ENCODE results near the gene CD44. TPM values are rescaled to one million over a fixed set of nuclear protein-coding genes. Genes with fewer than 3 reads are reported as not detected.

Gene CD44
- total and polyA plus RNA-seq, 10 of the 15 experiments (the other 5 are each of a cell fraction or from before 2014, with no cell fraction given), result 57.1 to 293 (median 120) TPM

DNA sequence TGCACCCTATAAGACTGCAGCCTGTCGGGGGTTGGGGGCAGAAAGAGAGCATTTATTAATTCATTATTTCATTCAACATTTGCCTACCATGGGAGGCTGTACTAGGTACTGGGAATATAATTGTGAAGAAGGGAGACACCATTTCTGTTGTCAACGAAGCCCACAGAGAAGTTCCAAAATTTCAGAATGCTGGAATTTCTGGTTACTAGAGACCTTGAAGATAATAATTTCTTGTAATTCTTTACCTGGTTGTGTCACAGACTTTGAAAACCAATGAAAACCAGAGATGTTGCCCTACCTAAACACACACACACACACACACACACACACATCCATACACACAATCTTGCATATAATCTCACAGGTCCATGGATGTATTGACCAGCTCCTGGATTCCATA, 30.1 kb downstream of the CD44 start:
- SMC1A ChIA-PET (ENCODE audit: uncharacterized antibody, unreplicated experiment), result interaction anchor here (1.4 to 16.2 kb wide), 6 partner anchors 13 to 166 kb away, joined by 5 to 260 read pairs (median 7); no protein-coding TSS in a partner anchor
- no peak overlapping the region for H3K4me3 ChIP-seq
- WGBS (ENCODE audit: insufficient coverage, insufficient replicate concordance, low lambda C conversion rate, missing lambda C conversion rate), result 54% methylated on average over 2 of the region's 2 CpGs
- TF ChIP-seq TCF12 (IDR thresholded peaks at IDR 0.05; ENCODE audit: low read depth, low read length), result no peak
- TF ChIP-seq RB1 (IDR thresholded peaks at IDR 0.05; ENCODE audit: borderline replicate concordance), result no peak
- TF ChIP-seq HCFC1 (IDR thresholded peaks at IDR 0.05; ENCODE audit: low read length), result no peak
- TF ChIP-seq BCL11A (IDR thresholded peaks at IDR 0.05; ENCODE audit: low read depth, low read length), result no peak
- TF ChIP-seq KLF5 (IDR thresholded peaks at IDR 0.05; ENCODE audit: partially characterized antibody), result no peak
- TF ChIP-seq, protein P1, sequence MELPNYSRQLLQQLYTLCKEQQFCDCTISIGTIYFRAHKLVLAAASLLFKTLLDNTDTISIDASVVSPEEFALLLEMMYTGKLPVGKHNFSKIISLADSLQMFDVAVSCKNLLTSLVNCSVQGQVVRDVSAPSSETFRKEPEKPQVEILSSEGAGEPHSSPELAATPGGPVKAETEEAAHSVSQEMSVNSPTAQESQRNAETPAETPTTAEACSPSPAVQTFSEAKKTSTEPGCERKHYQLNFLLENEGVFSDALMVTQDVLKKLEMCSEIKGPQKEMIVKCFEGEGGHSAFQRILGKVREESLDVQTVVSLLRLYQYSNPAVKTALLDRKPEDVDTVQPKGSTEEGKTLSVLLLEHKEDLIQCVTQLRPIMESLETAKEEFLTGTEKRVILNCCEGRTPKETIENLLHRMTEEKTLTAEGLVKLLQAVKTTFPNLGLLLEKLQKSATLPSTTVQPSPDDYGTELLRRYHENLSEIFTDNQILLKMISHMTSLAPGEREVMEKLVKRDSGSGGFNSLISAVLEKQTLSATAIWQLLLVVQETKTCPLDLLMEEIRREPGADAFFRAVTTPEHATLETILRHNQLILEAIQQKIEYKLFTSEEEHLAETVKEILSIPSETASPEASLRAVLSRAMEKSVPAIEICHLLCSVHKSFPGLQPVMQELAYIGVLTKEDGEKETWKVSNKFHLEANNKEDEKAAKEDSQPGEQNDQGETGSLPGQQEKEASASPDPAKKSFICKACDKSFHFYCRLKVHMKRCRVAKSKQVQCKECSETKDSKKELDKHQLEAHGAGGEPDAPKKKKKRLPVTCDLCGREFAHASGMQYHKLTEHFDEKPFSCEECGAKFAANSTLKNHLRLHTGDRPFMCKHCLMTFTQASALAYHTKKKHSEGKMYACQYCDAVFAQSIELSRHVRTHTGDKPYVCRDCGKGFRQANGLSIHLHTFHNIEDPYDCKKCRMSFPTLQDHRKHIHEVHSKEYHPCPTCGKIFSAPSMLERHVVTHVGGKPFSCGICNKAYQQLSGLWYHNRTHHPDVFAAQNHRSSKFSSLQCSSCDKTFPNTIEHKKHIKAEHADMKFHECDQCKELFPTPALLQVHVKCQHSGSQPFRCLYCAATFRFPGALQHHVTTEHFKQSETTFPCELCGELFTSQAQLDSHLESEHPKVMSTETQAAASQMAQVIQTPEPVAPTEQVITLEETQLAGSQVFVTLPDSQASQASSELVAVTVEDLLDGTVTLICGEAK (IDR thresholded peaks at IDR 0.05; ENCODE audit: borderline replicate concordance), result no peak
- TF ChIP-seq, protein P2, sequence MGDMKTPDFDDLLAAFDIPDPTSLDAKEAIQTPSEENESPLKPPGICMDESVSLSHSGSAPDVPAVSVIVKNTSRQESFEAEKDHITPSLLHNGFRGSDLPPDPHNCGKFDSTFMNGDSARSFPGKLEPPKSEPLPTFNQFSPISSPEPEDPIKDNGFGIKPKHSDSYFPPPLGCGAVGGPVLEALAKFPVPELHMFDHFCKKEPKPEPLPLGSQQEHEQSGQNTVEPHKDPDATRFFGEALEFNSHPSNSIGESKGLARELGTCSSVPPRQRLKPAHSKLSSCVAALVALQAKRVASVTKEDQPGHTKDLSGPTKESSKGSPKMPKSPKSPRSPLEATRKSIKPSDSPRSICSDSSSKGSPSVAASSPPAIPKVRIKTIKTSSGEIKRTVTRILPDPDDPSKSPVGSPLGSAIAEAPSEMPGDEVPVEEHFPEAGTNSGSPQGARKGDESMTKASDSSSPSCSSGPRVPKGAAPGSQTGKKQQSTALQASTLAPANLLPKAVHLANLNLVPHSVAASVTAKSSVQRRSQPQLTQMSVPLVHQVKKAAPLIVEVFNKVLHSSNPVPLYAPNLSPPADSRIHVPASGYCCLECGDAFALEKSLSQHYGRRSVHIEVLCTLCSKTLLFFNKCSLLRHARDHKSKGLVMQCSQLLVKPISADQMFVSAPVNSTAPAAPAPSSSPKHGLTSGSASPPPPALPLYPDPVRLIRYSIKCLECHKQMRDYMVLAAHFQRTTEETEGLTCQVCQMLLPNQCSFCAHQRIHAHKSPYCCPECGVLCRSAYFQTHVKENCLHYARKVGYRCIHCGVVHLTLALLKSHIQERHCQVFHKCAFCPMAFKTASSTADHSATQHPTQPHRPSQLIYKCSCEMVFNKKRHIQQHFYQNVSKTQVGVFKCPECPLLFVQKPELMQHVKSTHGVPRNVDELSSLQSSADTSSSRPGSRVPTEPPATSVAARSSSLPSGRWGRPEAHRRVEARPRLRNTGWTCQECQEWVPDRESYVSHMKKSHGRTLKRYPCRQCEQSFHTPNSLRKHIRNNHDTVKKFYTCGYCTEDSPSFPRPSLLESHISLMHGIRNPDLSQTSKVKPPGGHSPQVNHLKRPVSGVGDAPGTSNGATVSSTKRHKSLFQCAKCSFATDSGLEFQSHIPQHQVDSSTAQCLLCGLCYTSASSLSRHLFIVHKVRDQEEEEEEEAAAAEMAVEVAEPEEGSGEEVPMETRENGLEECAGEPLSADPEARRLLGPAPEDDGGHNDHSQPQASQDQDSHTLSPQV (IDR thresholded peaks at IDR 0.05), result no peak
- no peak for TF ChIP-seq SREBF1 (IDR thresholded peaks at IDR 0.05; ENCODE audit: low read length)
- TF ChIP-seq, protein P3, sequence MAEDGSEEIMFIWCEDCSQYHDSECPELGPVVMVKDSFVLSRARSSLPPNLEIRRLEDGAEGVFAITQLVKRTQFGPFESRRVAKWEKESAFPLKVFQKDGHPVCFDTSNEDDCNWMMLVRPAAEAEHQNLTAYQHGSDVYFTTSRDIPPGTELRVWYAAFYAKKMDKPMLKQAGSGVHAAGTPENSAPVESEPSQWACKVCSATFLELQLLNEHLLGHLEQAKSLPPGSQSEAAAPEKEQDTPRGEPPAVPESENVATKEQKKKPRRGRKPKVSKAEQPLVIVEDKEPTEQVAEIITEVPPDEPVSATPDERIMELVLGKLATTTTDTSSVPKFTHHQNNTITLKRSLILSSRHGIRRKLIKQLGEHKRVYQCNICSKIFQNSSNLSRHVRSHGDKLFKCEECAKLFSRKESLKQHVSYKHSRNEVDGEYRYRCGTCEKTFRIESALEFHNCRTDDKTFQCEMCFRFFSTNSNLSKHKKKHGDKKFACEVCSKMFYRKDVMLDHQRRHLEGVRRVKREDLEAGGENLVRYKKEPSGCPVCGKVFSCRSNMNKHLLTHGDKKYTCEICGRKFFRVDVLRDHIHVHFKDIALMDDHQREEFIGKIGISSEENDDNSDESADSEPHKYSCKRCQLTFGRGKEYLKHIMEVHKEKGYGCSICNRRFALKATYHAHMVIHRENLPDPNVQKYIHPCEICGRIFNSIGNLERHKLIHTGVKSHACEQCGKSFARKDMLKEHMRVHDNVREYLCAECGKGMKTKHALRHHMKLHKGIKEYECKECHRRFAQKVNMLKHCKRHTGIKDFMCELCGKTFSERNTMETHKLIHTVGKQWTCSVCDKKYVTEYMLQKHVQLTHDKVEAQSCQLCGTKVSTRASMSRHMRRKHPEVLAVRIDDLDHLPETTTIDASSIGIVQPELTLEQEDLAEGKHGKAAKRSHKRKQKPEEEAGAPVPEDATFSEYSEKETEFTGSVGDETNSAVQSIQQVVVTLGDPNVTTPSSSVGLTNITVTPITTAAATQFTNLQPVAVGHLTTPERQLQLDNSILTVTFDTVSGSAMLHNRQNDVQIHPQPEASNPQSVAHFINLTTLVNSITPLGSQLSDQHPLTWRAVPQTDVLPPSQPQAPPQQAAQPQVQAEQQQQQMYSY (CRISPR knock-in tag; IDR thresholded peaks at IDR 0.05), result no peak
- no peak for TF ChIP-seq BRCA1 (IDR thresholded peaks at IDR 0.05; ENCODE audit: low read depth, low read length)
- TF ChIP-seq, protein P4, sequence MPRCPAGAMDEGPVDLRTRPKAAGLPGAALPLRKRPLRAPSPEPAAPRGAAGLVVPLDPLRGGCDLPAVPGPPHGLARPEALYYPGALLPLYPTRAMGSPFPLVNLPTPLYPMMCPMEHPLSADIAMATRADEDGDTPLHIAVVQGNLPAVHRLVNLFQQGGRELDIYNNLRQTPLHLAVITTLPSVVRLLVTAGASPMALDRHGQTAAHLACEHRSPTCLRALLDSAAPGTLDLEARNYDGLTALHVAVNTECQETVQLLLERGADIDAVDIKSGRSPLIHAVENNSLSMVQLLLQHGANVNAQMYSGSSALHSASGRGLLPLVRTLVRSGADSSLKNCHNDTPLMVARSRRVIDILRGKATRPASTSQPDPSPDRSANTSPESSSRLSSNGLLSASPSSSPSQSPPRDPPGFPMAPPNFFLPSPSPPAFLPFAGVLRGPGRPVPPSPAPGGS (IDR thresholded peaks at IDR 0.05; ENCODE audit: borderline replicate concordance, insufficient read depth, low read depth, low read length, poor library complexity, severe bottlenecking), result no peak

More for the DNA sequence above, 30.1 kb downstream of the CD44 start:
- H3K27ac ChIP-seq (ENCODE audit: control insufficient read depth, insufficient read depth), result no peak overlapping the region
- H3K4me2 ChIP-seq (ENCODE audit: control insufficient read depth, insufficient read depth), result no peak overlapping the region
- no TSS peak for BruUV-seq (replicated peaks)
- no peak for DNase-seq (ENCODE audit: low read depth, low spot score)
- in situ Hi-C loops (cut with MboI) (no loop called here), intact Hi-C loops (cut with micrococcal nuclease; ENCODE audit: unreplicated experiment) (no loop called here)
- no peak for FAIRE-seq
- no peak overlapping the region for H3K9ac ChIP-seq (ENCODE audit: control insufficient read depth, insufficient read depth, low read length)
- ChIA-PET CTCF (interaction anchor here (1.4 kb wide), 1 partner anchor 28 kb away, joined by 3 read pairs; no protein-coding TSS in a partner anchor), RAD21 (ENCODE audit: unreplicated experiment) (interaction anchor here (7.5 kb wide), 1 partner anchor 12 kb away, joined by 56 read pairs; no protein-coding TSS in a partner anchor), POLR2A (no interaction called here)
- peaks cover 57% of the 10 kb centered on the region for H3K4me1 ChIP-seq (ENCODE audit: control insufficient read depth, insufficient read depth, low read length)
- no peaks in the 10 kb centered on the region for H3K27me3 ChIP-seq (replicated peaks in 1 of 2; ENCODE audit: control insufficient read depth in 2 of 2, insufficient read depth in 2 of 2, low read length in 1 of 2)
- no peaks in the 10 kb centered on the region for H3K9me3 ChIP-seq (replicated peaks; ENCODE audit: control insufficient read depth, insufficient read depth, low read length)
- no peaks in the 10 kb centered on the region; a peak in 2 of 4 replicates for H3K36me3 ChIP-seq (ENCODE audit: control insufficient read depth in 2 of 2, insufficient read depth in 2 of 2, low read length in 1 of 2)
- H3K79me2 ChIP-seq (ENCODE audit: control insufficient read depth, insufficient read depth, low read length), result peaks cover 43% of the 10 kb centered on the region
- no peaks in the 10 kb centered on the region for H4K20me1 ChIP-seq (ENCODE audit: control insufficient read depth, insufficient read depth)
- H2AFZ ChIP-seq (ENCODE audit: control insufficient read depth, low read depth, low read length), result no peak overlapping the region
- no peak for ATAC-seq

Data from GM12878 (cell line).